SJCRH30 (cell line): Measurements from ENCODE around the gene FAM241A. TPM values are rescaled to one million over a fixed set of nuclear protein-coding genes. Genes with fewer than 3 reads are reported as not detected.

Source experiments
- DNase-seq, 2 experiments: peaks; one replicate each; pipeline ENCODE4 v3.0.0-alpha.2; 2015 to 2020
- H3K27ac ChIP-seq: fragments of 250-450 bp; sonication (Bioruptor Pico); 2 replicates; pipeline ENCODE4 v1.5.1; 2020; ENCODE audit warnings: mild to moderate bottlenecking, moderate library complexity
- H3K27me3 ChIP-seq: fragments of 250-450 bp; sonication (Bioruptor Pico); 2 replicates; pipeline ENCODE4 v1.5.1; 2020; ENCODE audit warnings: mild to moderate bottlenecking, moderate library complexity
- H3K36me3 ChIP-seq: fragments of 250-450 bp; sonication (Bioruptor Pico); 2 replicates; pipeline ENCODE4 v1.5.1; 2020; ENCODE audit warnings: mild to moderate bottlenecking, moderate library complexity
- H3K4me1 ChIP-seq: fragments of 250-450 bp; sonication (Bioruptor Pico); 2 replicates; pipeline ENCODE4 v1.5.1; 2020; ENCODE audit warnings: mild to moderate bottlenecking, moderate library complexity
- H3K4me3 ChIP-seq: fragments of 250-450 bp; sonication (Bioruptor Pico); 2 replicates; pipeline ENCODE4 v1.5.1; 2020; ENCODE audit warnings: mild to moderate bottlenecking, moderate library complexity
- H3K9me3 ChIP-seq: fragments of 250-450 bp; sonication (Bioruptor Pico); replicated peaks from 2 replicates; pipeline ENCODE4 v1.5.1; 2020; ENCODE audit warnings: mild to moderate bottlenecking, moderate library complexity
- total RNA-seq: library from RNA; depleted of rRNA; stranded (reverse); fragments of >200 nt; shearing (Covaris generic); gene quantifications from 2 replicates; pipeline ENCODE4 v1.2.3, GENCODE V29; 2014

The FAM241A gene
- total RNA-seq, 1 experiment from 2014 or later, result 0.08 TPM

GRCh38 chr4:112120021-112120420 is 25.2 kb upstream of the FAM241A start:
- H3K9me3 ChIP-seq, result no peaks in the 10 kb centered on the region
- no peaks in the 10 kb centered on the region for H3K4me1 ChIP-seq
- no peaks in the 10 kb centered on the region for H3K36me3 ChIP-seq
- no peak for DNase-seq
- H3K27ac ChIP-seq, result no peak overlapping the region
- no peaks in the 10 kb centered on the region for H3K27me3 ChIP-seq
- no peak overlapping the region for H3K4me3 ChIP-seq

GRCh38 chr4:112125416-112125815 is 19.8 kb upstream of the FAM241A start:
- H3K9me3 ChIP-seq, result no peaks in the 10 kb centered on the region
- no peaks in the 10 kb centered on the region for H3K4me1 ChIP-seq
- DNase-seq, result no peak
- H3K4me3 ChIP-seq, result no peak overlapping the region
- no peaks in the 10 kb centered on the region for H3K27me3 ChIP-seq
- no peaks in the 10 kb centered on the region for H3K36me3 ChIP-seq
- H3K27ac ChIP-seq, result no peak overlapping the region

GRCh38 chr4:112127048-112127637 is 18.1 kb upstream of the FAM241A start:
- Histone ChIP-seq H3K27me3 (no peaks in the 10 kb centered on the region), H3K4me1 (no peaks in the 10 kb centered on the region), H3K9me3 (no peaks in the 10 kb centered on the region), H3K4me3 (no peak overlapping the region), H3K27ac (no peak overlapping the region), H3K36me3 (no peaks in the 10 kb centered on the region)
- DNase-seq, result no peak

- Histone ChIP-seq H3K4me1 (no peaks in the 10 kb centered on the region), H3K36me3 (no peaks in the 10 kb centered on the region), H3K9me3 (no peaks in the 10 kb centered on the region), H3K27me3 (no peaks in the 10 kb centered on the region), H3K27ac (no peak overlapping the region), H3K4me3 (no peak overlapping the region)
- DNase-seq, result no peak
These were observed 17.5 kb upstream of the FAM241A start for GRCh38 chr4:112127803-112128202.

GRCh38 chr4:112128452-112128851 is 16.8 kb upstream of the FAM241A start:
- no peaks in the 10 kb centered on the region for H3K36me3 ChIP-seq
- no peak overlapping the region for H3K27ac ChIP-seq
- DNase-seq, result no peak
- no peak overlapping the region for H3K4me3 ChIP-seq
- no peaks in the 10 kb centered on the region for H3K9me3 ChIP-seq
- H3K27me3 ChIP-seq, result no peaks in the 10 kb centered on the region
- no peaks in the 10 kb centered on the region for H3K4me1 ChIP-seq

- H3K4me1 ChIP-seq, result no peaks in the 10 kb centered on the region
- no peaks in the 10 kb centered on the region for H3K36me3 ChIP-seq
- no peak overlapping the region for H3K4me3 ChIP-seq
- no peaks in the 10 kb centered on the region for H3K27me3 ChIP-seq
- no peak overlapping the region for H3K27ac ChIP-seq
- no peaks in the 10 kb centered on the region for H3K9me3 ChIP-seq
- DNase-seq, result no peak
These were observed 14.3 kb upstream of the FAM241A start for GRCh38 chr4:112130906-112131305.

- Histone ChIP-seq H3K27ac (no peak overlapping the region), H3K36me3 (no peaks in the 10 kb centered on the region), H3K27me3 (no peaks in the 10 kb centered on the region), H3K9me3 (no peaks in the 10 kb centered on the region), H3K4me3 (no peak overlapping the region), H3K4me1 (no peaks in the 10 kb centered on the region)
- DNase-seq, result no peak
These were observed 8.7 kb upstream of the FAM241A start for GRCh38 chr4:112136551-112136950.

GRCh38 chr4:112138538-112138937 is 6.7 kb upstream of the FAM241A start:
- H3K9me3 ChIP-seq, result no peaks in the 10 kb centered on the region
- DNase-seq, result no peak
- no peaks in the 10 kb centered on the region for H3K27me3 ChIP-seq
- H3K36me3 ChIP-seq, result no peaks in the 10 kb centered on the region
- H3K4me1 ChIP-seq, result no peaks in the 10 kb centered on the region
- no peak overlapping the region for H3K4me3 ChIP-seq
- H3K27ac ChIP-seq, result no peak overlapping the region

GRCh38 chr4:112140536-112140935 is 4.7 kb upstream of the FAM241A start:
- H3K27me3 ChIP-seq, result no peaks in the 10 kb centered on the region
- no peaks in the 10 kb centered on the region for H3K36me3 ChIP-seq
- H3K9me3 ChIP-seq, result no peaks in the 10 kb centered on the region
- H3K27ac ChIP-seq, result no peak overlapping the region
- no peaks in the 10 kb centered on the region for H3K4me1 ChIP-seq
- DNase-seq, result no peak
- no peak overlapping the region for H3K4me3 ChIP-seq

GRCh38 chr4:112141366-112142138 is 3.7 kb upstream of the FAM241A start:
- H3K4me3 ChIP-seq, result no peak overlapping the region
- no peak for DNase-seq
- no peaks in the 10 kb centered on the region for H3K9me3 ChIP-seq
- H3K4me1 ChIP-seq, result no peaks in the 10 kb centered on the region
- H3K27me3 ChIP-seq, result no peaks in the 10 kb centered on the region
- no peak overlapping the region for H3K27ac ChIP-seq
- no peaks in the 10 kb centered on the region for H3K36me3 ChIP-seq

- Histone ChIP-seq H3K27ac (no peak overlapping the region), H3K36me3 (no peaks in the 10 kb centered on the region)
These were observed 3.1 kb upstream of the FAM241A start for GRCh38 chr4:112142182-112142581.

GRCh38 chr4:112143781-112144180 is 1.5 kb upstream of the FAM241A start:
- no peak overlapping the region for H3K4me3 ChIP-seq
- no peaks in the 10 kb centered on the region for H3K36me3 ChIP-seq
- no peak for DNase-seq
- H3K27ac ChIP-seq, result no peak overlapping the region
- H3K27me3 ChIP-seq, result no peaks in the 10 kb centered on the region
- no peaks in the 10 kb centered on the region for H3K4me1 ChIP-seq
- no peaks in the 10 kb centered on the region for H3K9me3 ChIP-seq

More at GRCh38 chr4:112142182-112142581, 3.1 kb upstream of the FAM241A start:
- no peaks in the 10 kb centered on the region for H3K27me3 ChIP-seq
- no peak overlapping the region for H3K4me3 ChIP-seq
- no peaks in the 10 kb centered on the region for H3K4me1 ChIP-seq
- no peaks in the 10 kb centered on the region for H3K9me3 ChIP-seq
- no peak for DNase-seq

GRCh38 chr4:112144546-112145325 is 518 bp upstream of the FAM241A start:
- DNase-seq, result no peak
- no peaks in the 10 kb centered on the region for H3K4me1 ChIP-seq
- peak overlapping the region; percentile 72 for H3K4me3 ChIP-seq
- no peaks in the 10 kb centered on the region; the same call in 1 of the 2 replicates for H3K9me3 ChIP-seq
- H3K36me3 ChIP-seq, result no peaks in the 10 kb centered on the region
- no peaks in the 10 kb centered on the region for H3K27me3 ChIP-seq
- no peak overlapping the region for H3K27ac ChIP-seq

- no peaks in the 10 kb centered on the region; the same call in 1 of the 2 replicates for H3K9me3 ChIP-seq
- H3K36me3 ChIP-seq, result no peaks in the 10 kb centered on the region
- peak; percentile 9 to 24 for DNase-seq
- H3K4me3 ChIP-seq, result peak overlapping the region; percentile 72
- no peak overlapping the region for H3K27ac ChIP-seq
- no peaks in the 10 kb centered on the region for H3K27me3 ChIP-seq
- no peaks in the 10 kb centered on the region for H3K4me1 ChIP-seq
These were observed 692 bp downstream of the FAM241A start for GRCh38 chr4:112145790-112146501.

GRCh38 chr4:112146502-112146813 is 1.2 kb downstream of the FAM241A start:
- DNase-seq, result no peak
- Histone ChIP-seq H3K27me3 (no peaks in the 10 kb centered on the region), H3K9me3 (no peaks in the 10 kb centered on the region; the same call in 1 of the 2 replicates), H3K36me3 (no peaks in the 10 kb centered on the region), H3K4me3 (peak overlapping the region; percentile 72; the same call in 1 of the 2 replicates), H3K4me1 (no peaks in the 10 kb centered on the region), H3K27ac (no peak overlapping the region)
